Endometrial microvascular endothelial cells (primary cell): ENCODE measurements around the gene TBX10. TPM values are rescaled to one million over a fixed set of nuclear protein-coding genes. Genes with fewer than 3 reads are reported as not detected.
"Not testable (repeated sequence)": the region's sequence is repeated elsewhere in the genome, so short reads cannot be mapped to it uniquely, and the experiment has no call there.

Experiments
- in situ Hi-C: cut with HindIII; loops from 2 replicates; pipeline ENCODE4 v1.10.0; 2017; ENCODE audit warnings: low sequenced_read_pairs, low pct_unique_long_range_greater_than_20kb; ENCODE audit errors: inconsistent ontology term
- total RNA-seq: library from RNA; depleted of rRNA; stranded (reverse); fragments of >200 nt; gene quantifications from one replicate; pipeline ENCODE4 v1.2.3, GENCODE V29; 2015; ENCODE audit errors: inconsistent ontology term

The TBX10 gene
- total RNA-seq, 1 donor from 2014 or later: not detected

DNA sequence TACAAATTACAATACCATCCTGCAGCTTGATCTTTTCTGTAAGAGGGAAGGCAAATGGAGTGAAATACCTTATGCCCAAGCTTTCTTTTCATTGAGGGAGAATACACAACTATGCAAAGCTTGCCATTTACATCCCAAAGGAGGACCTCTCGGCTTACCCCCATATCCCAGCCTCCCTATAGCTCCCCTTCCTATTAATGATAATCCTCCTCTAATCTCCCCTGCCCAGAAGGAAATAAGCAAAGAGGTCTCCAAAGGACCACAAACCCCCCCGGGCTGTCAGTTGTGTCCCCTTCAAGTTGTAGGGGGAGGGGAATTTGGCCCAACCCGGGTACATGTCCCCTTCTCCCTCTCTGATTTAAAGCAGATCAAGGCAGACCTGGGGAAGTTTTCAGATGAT lies 17.6 kb downstream of the TBX10 start:
- in situ Hi-C loops: not testable (repeated sequence)

DNA sequence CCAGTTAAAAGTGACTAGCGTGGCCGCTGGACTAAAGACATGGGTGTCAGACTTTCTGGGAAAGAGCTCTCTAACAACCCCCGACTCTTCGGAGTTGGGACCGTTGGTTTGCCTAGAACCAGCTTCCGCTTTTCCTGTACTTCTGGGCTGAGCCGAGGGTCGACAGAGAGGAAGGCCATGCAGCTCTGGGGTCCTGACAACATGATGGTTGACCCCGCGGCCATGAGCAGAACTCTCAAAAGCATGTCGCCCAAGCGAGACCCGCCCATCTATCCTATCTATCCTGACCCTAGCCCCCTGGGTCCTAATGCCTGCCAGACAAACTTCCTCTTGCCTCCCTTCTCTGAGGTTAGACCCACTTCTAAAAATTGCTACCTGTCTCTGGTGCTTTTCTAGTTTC lies 18.9 kb downstream of the TBX10 start:
- in situ Hi-C loops: not testable (repeated sequence)

DNA sequence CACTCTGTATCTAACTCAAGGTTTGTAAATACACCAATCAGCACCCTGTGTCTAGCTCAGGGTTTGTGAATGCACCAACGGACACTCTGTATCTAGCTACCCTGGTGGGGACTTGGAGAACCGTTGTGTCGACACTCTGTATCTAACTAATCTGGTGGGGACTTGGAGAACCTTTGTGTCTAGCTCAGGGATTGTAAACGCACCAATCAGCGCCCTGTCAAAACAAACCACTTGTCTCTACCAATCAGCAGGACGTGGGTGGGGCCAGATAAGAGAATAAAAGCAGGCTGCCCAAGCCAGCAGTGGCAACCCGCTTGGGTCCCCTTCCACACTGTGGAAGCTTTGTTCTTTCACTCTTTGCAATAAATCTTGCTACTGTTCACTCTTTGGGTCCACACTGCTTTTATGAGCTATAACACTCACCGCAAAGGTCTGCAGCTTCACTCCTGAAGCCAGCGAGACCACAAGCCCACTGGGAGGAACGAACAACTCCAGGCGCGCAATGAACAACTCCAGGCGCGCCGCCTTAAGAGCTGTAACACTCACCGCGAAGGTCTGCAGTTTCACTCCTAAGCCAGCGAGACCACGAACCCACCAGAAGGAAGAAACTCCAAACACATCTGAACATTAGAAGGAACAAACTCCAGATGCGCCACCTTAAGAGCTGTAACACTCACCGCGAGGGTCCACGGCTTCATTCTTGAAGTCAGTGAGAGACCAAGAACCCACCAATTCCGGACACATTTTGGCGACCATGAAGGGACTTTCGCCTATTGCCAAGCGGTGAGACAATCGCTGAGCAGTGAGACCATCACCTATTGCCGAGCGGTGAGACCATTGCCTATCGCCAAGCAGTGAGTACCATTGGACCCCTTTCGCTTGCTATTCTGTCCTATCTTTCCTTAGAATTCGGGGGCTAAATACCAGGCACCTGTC lies 19.6 kb downstream of the TBX10 start:
- in situ Hi-C loops: not testable (repeated sequence)

DNA sequence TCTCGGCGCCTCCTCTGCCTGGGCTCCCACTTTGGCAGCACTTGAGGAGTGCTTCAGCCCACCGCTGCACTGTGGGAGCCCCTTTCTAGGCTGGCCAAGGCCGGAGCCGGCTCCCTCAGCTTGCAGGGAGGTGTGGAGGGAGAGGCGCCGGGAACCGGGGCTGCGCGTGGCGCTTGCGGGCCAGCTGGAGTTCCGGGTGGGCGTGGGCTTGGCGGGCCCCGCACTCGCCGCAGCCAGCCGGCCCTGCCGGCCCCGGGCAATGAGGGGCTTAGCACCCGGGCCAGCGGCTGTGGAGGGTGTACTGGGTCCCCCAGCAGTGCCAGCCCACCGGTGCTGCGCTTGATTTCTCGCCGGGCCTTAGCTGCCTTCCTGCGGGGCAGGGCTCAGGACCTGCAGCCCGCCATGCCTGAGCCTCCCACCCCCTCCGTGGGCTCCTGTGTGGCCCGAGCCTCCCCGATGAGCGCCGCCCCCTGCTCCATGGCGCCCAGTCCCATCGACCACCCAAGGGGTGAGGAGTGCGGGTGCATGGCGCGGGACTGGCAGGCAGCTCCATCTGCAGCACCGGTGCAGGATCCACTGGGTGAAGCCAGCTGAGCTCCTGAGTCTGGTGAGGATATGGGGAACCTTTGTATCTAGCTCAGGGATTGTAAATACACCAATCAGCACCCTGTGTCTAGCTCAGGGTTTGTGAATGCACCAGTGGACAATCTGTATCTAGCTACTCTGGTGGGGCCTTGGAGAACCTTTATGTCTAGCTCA lies 20.5 kb downstream of the TBX10 start:
- in situ Hi-C loops: not testable (repeated sequence)

DNA sequence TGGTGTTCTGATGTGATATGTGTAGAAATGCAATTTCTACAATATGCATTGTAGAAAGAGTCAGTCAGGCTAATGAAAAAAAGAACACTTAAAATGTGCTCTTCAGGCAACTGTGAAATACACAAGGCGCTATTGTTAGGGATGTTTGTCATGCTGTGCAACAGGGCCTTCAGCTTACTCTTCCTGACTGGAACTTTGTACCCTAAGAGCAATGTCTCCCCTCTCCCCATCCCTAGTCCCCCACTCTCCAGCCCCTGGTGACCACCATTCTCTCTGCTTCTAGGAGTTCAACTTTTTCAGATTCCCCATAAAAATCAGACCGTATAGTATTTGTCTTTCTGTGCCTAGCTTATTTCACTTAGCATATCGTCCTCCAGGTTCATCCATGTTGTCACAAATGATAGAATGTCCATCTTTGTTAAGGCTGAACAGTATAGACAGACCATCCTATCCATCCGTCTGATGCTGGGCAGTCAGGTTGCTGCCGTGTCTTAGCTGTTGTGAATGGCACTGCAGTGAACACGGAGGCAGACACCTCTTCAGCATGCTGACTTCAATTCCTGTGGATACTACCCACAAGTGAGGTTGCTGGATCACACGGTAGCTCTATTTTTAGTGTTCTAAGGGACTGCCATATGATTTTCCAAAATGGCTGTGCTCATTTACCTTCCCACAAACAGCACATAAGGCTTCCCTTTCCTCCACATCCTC lies 22.2 kb downstream of the TBX10 start:
- in situ Hi-C loops: no loop called here

DNA sequence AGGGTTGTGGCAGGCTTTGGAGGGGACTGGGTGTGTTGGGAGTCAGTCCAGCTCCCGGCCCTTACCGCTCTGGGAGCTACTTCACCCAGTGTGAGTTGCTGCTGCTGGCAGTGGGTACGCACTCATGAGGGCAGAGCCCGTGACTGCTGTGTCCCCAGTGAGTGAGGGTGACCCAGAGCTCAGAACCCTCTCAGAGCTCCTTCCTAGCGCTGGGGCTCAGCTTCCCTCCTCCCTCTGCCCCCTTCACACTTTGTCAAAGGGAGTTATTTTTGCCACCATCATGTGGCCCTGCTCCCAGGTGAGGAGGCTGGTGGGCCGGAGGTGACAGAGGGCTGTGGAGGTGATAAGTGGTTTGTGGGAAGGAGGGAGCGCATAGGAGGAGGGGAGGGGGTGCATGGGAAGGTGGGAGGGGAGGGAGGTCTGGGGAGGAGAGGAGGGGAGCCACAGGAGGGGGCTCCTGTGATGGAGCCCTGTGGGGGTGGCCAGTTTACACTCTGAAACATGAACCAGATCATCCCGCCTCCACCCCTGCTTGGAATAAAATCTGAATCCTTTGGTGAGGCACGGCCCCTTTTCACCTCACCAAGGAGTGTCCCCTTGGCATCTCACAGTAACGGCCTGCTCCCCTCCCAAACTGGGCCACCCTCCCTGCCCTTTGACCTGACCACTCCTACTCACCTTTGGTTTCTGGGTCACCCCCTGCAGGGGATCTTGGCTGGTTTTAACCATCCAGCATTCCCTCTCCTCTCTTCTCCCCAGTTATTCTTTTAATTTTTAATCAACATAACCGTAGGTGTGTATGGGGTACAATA lies 22.9 kb downstream of the TBX10 start:
- in situ Hi-C loops: no loop called here

DNA sequence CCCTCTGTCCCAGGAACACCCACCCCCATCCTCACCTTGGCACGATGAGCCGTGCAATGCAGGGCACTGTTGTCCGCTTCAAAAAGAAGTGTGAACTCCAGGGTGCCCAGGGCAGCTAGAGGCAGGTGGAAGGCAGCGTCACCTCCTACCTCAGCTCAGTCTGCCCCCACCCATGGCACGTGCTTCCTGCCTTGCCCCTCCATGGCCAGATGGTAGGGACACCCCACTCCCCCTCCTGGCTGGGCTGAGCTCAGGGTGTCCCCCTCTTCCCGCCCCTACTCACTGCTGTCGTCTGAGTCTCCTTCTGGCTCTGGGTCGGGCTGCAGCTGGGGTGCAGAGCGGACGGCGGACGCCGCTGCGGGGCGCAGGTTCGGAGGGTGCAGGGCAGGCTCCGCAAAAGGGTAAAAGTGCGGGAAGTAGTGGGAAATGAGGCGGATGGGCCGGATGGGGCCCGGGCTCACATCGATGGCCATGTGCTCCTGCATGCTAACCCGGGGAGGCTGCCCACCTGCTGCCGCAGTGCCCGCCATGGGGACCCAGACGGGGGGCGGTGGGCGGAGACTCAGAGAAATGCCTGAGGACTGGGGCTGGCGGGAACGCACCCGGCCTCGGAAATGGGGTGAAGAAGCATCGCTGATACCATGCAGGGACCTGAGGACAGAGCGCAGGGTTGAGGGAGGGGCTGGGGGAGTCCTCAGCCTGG lies 23.7 kb downstream of the TBX10 start:
- in situ Hi-C loops: no loop called here

DNA sequence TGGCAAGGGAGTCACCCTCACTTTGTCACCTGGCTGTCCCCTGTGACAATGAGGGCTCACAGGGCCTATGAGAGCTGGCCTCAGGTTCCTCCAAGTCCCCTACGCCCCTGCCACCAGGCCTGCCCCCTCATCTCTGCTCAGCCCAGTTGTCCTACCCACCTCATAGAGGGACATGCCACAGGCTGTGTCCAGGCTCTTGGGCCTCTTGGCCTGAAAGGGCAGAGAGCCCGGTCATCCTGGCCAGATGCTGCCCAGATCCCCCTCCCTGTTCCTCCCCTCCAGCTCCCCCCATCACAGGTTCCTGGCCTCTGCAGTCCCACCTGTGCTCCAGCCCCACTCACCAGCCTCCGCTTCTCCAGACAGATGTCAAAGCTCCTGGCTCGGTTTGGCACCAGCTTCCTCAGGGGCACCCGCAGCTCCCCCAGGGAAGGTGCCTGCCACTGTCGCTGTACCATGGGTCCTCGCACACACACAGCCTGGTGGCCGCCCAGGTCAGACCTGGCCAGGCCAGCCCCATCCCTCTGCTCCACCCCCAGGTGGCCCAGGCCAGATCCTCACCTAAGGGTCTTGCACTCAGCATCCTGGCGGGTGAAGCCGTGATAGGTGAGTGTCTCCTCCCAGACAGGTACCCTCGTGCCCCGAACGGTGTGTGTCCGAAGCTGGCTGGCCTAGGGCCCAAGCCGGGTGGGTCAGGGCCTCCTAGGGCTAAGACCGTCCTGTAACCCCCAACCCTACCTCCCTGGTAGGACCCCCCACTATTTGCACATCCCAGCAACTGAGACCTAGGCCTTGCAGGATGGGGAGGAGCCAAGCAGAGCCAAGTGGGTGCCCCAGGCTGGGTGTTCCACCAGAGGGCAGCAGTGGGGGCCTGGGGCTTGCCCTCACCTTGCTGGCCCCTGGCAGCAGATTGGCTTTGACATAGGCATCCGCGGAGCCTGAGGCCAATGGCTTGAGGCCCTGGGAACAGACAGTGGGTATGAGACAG lies 24.5 kb downstream of the TBX10 start:
- in situ Hi-C loops: no loop called here

DNA sequence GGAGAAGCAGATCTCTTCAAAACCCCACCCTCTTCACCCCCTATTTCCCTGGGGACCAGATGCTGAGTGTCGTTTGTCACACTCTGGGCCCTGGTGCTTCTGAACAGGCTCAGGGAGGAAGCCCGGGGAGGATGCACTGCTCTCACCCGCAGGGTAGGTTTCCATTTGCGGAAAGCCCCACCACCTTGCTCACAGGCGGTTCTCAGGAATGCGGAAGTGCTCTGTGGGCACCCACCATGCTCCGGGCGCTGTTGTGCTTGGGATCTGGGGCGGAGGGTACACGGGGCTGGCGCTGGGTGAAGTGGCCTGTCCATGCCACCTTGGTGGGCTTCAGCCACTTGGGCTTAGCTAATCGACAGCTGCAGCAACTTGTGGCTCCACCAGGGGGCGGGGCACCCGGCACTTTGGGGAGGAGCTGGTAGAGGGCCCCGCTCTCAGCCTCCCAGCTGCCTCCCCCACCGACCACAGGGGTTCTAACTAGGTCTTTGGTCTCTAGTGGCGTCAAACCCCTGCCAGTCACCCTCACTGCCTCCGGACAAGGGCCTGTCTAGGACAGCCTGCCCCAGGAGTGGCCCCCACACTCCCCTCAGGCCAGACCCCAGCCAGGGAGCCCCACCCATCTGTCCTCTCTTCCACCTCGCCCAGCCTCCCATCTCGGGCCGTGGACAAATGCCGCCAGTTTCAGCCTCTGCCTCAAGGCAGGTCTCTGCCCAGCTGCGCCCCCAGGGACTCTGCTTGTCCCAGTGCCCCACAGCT lies 25.4 kb downstream of the TBX10 start:
- in situ Hi-C loops: no loop called here

DNA sequence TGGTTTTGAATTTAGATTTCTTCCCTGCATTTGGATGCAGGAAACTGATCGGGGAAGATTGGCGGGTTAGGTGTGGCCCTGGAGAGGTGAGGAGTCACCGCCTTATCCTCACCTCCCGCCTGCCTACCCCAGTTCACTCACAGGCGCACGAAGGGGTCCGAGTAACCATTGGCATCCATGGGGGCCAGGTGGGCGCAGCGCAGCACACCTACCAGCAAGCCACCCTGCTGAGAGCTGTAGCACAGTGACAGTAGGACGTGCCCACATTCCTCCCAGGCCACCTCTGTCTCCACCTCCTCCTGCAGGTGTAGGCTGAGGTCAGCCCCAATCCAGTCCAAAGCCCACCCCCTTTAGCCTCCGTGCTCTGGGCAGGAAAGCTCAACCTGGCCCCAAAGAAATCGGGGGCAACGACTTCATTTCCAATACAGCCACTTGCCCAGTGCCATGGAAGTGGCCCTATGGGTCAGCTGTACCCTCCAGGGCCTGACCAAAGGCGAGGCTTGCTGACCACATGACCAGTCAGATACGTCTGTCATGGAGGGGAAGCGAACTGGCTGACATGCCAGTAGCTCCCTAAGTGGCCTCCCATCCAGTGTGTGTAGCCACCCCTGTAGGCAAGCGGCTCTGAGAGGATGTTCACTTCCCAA lies 26.1 kb downstream of the TBX10 start:
- in situ Hi-C loops: no loop called here

DNA sequence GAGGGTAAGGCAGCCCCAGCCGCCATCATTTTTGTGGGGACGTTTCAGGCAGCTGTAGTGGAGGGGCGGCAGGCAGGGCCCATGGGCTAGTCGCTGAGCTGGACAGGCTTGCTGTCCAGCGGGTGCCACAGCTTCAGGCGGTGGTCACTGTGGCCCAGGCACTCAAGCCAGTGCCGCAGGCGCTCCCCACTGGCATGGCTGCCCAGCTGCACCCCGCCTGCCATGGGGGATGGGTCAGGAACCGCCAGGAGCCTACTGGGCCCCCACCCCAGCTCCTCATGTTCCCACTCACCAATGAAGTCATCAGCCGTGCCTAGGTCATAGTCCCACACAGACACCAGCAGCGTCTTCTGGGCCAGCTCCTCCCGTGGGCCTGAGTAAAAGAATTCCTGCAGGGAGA lies 26.8 kb downstream of the TBX10 start:
- in situ Hi-C loops: no loop called here

DNA sequence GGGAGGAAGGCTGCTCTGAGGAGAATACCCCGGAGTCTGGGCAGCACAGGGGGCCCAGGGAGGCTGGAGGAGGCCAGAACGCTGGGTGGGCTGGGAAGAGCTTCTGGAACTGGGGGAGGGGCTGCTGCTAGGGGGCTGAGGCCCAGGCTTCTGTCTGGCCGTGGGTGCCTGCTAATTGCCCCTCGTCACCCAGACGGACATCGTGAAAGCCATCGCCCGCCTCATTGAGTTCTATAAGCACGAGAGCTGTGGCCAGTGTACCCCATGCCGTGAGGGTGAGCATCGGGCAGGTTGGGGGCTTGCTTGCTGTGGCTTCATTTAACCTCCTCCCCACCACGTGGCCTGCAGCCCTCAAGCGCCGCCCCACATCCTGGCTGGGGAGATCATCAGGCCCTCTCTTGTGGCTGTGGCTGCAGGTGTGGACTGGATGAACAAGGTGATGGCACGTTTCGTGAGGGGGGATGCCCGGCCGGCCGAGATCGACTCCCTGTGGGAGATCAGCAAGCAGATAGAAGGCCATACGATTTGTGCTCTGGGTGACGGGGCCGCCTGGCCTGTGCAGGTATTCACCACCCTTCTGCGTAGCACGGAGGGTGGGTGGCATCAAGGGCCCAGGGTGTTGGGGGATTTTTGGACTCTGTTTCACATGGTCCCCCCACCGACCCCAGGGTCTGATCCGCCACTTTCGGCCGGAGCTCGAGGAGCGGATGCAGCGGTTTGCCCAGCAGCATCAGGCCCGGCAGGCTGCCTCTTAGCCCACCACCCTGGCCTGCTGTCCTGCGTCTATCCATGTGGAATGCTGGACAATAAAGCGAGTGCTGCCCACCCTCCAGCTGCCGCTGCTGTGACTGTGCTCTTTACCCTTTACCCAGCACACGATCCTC lies 27.6 kb downstream of the TBX10 start:
- in situ Hi-C loops: no loop called here

DNA sequence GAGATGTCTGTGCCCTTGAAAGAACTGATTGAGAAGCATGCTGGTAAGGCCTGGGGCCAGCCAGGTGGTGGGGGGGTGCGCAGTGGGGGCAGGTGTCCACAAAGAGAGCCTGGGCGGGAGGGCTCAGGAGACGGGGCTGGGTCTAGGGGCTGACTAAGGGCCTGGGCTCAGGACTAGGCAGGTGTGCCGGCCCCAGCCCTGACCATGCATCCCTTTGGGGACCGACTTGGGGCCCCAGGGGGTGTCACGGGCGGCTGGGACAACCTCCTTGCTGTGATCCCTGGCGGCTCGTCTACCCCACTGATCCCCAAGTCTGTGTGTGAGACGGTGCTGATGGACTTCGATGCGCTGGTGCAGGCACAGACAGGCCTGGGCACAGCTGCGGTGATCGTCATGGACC lies 28.4 kb downstream of the TBX10 start:
- in situ Hi-C loops: no loop called here

DNA sequence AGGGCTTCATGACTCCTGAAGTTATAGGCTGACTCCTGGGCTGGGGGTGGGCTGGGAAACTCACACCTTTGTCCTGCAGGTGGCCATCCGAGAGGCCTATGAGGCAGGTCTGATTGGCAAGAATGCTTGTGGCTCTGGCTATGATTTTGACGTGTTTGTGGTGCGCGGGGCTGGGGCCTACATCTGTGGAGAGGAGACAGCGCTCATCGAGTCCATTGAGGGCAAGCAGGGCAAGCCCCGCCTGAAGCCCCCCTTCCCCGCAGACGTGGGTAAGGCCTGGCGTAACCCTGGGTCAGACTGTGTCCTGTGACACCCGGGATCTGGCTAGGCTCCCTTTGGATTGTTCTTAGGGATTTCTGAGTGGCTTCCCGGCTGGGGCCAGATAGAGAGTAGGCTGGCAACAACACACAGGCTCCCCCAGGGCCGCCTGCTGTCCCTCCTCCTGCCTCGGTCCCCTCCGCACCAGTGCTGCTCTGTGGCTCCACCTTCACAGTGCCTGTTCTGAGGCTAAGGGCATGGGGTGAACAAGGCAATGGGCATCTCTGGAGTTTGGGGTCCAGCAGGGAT lies 29.2 kb downstream of the TBX10 start:
- in situ Hi-C loops: no loop called here

DNA sequence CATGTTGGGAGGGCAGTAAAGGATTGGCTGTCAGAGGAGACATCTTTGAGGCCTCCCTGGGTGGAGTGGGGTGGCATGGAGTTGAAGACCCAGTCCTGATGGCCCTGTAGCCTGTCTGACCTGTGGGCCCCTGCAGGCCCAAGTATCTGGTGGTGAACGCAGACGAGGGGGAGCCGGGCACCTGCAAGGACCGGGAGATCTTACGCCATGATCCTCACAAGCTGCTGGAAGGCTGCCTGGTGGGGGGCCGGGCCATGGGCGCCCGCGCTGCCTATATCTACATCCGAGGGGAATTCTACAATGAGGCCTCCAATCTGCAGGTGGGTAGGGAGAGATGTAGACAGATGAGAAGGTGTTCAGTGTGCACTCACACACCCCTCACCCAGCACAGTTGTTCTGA lies 30.2 kb downstream of the TBX10 start:
- in situ Hi-C loops: no loop called here
